GM12872 (cell line): Measurements from ENCODE around the gene TPD52L1.
A peak's percentile ranks its signal among the peaks of the same experiment; 100 is the strongest.

Experiments used
- CTCF ChIP-seq: IDR thresholded peaks from 3 replicates; pipeline ENCODE4 v1.5.1; 2011; ENCODE audit warnings: low read depth, mild to moderate bottlenecking, low read length, moderate library complexity; ENCODE audit not compliant: insufficient read depth

TPD52L1 gene

GRCh38 chr6:125182237-125183008, 28.9 kb downstream of the TPD52L1 start:
- no peak for TF ChIP-seq CTCF

GRCh38 chr6:125183391-125183790, 29.8 kb downstream of the TPD52L1 start:
- no peak for TF ChIP-seq CTCF

GRCh38 chr6:125188037-125188436, 34.5 kb downstream of the TPD52L1 start:
- no peak for TF ChIP-seq CTCF

- no peak for TF ChIP-seq CTCF
Measured at GRCh38 chr6:125188594-125189203, 35.1 kb downstream of the TPD52L1 start.

- TF ChIP-seq CTCF = no peak
Measured at GRCh38 chr6:125189494-125189893, 35.9 kb downstream of the TPD52L1 start.

- no peak for TF ChIP-seq CTCF
Measured at GRCh38 chr6:125190667-125191066, 37.1 kb downstream of the TPD52L1 start.

GRCh38 chr6:125191916-125192609, 38.5 kb downstream of the TPD52L1 start:
- peak; percentile 88 for TF ChIP-seq CTCF
